NB4 (cell line): ENCODE data around the gene CXCL10.

Source experiments
- DNase-seq: peaks from one replicate; pipeline ENCODE4 v3.0.0; 2010; ENCODE audit warnings: low read depth
- H3K4me3 ChIP-seq: one replicate; pipeline ENCODE4 v1.5.1; 2011; ENCODE audit warnings: mild to moderate bottlenecking, low read depth, low read length, moderate library complexity
- CTCF ChIP-seq: IDR thresholded peaks from one replicate; pipeline ENCODE4 v1.5.1; 2012; ENCODE audit warnings: low read depth, low read length
- MAX ChIP-seq: IDR thresholded peaks from 2 replicates; pipeline ENCODE4 v1.6.1; 2011; ENCODE audit warnings: low read depth, low read length
- MYC ChIP-seq: IDR thresholded peaks from 2 replicates; pipeline ENCODE4 v1.6.1; 2011; ENCODE audit warnings: low read depth, low read length
- POLR2A ChIP-seq: IDR thresholded peaks from 2 replicates; pipeline ENCODE4 v1.6.1; 2011; ENCODE audit warnings: mild to moderate bottlenecking; ENCODE audit not compliant: insufficient read length; ENCODE audit errors: extremely low read depth

Gene CXCL10

GRCh38 chr4:76016393-76016792 is 6.9 kb downstream of the CXCL10 start:
- no peak for TF ChIP-seq POLR2A
- TF ChIP-seq MYC, result no peak
- TF ChIP-seq MAX, result no peak
- TF ChIP-seq CTCF, result no peak
- no peak overlapping the region for H3K4me3 ChIP-seq
- DNase-seq, result no peak

GRCh38 chr4:76013540-76013939 is 9.8 kb downstream of the CXCL10 start:
- no peak for DNase-seq
- TF ChIP-seq CTCF, result no peak
- no peak for TF ChIP-seq POLR2A
- no peak for TF ChIP-seq MAX
- no peak for TF ChIP-seq MYC
- no peak overlapping the region for H3K4me3 ChIP-seq

- DNase-seq, result no peak
- no peak for TF ChIP-seq POLR2A
- no peak for TF ChIP-seq CTCF
- no peak for TF ChIP-seq MAX
- TF ChIP-seq MYC, result no peak
- H3K4me3 ChIP-seq, result no peak overlapping the region
Observed at GRCh38 chr4:76012388-76012801, 10.9 kb downstream of the CXCL10 start.

- TF ChIP-seq MAX (no peak), MYC (no peak), CTCF (no peak), POLR2A (no peak)
- no peak for DNase-seq
- H3K4me3 ChIP-seq, result no peak overlapping the region
Observed at GRCh38 chr4:76011700-76012387, 11.5 kb downstream of the CXCL10 start.

GRCh38 chr4:76011018-76011670 is 12.2 kb downstream of the CXCL10 start:
- TF ChIP-seq POLR2A, result no peak
- no peak for TF ChIP-seq MYC
- no peak for TF ChIP-seq CTCF
- TF ChIP-seq MAX, result no peak
- no peak overlapping the region for H3K4me3 ChIP-seq

More at GRCh38 chr4:76011018-76011670, 12.2 kb downstream of the CXCL10 start:
- no peak for DNase-seq
